HepG2 (cell line): ENCODE measurements around the gene DDX19B. TPM values are rescaled to one million over a fixed set of nuclear protein-coding genes. Genes with fewer than 3 reads are reported as not detected.
A peak's percentile ranks its signal among the peaks of the same experiment; 100 is the strongest.

Source experiments
- ATM ChIP-seq: fragments of 450-650 bp; IDR thresholded peaks from 2 replicates; pipeline ENCODE4 v1.7.1; 2017; ENCODE audit warnings: mild to moderate bottlenecking, borderline replicate concordance
- CEBPG ChIP-seq: IDR thresholded peaks from 2 replicates; pipeline ENCODE4 v1.6.1; 2016
- DPF2 ChIP-seq: sonication (generic); formaldehyde crosslinking; IDR thresholded peaks from 2 replicates; pipeline ENCODE4 v1.4.0; 2020; ENCODE audit warnings: mild to moderate bottlenecking, low read depth, missing genetic modification reagents, borderline replicate concordance
- FOXP1 ChIP-seq, 2 experiments: fragments of 450-650 bp in 1 of 2; IDR thresholded peaks; 2 replicates each; pipeline ENCODE4 v1.6.1; 2017 to 2018; ENCODE audit warnings: antibody characterized with exemption in 1 of 2
- HES4 ChIP-seq: sonication (generic); formaldehyde crosslinking; IDR thresholded peaks from 2 replicates; pipeline ENCODE4 v1.9.0; 2021; ENCODE audit warnings: mild to moderate bottlenecking, missing genetic modification reagents, borderline replicate concordance
- MEIS1 ChIP-seq: sonication (generic); formaldehyde crosslinking; IDR thresholded peaks from 2 replicates; pipeline ENCODE4 v1.9.0; 2021; ENCODE audit warnings: mild to moderate bottlenecking, missing genetic modification reagents, moderate library complexity, borderline replicate concordance
- ONECUT2 ChIP-seq: sonication (generic); formaldehyde crosslinking; IDR thresholded peaks from 2 replicates; pipeline ENCODE4 v1.4.0; 2020; ENCODE audit warnings: missing genetic modification reagents
- REL ChIP-seq: sonication (generic); formaldehyde crosslinking; conservative IDR thresholded peaks from 2 replicates; pipeline ENCODE4 v1.8.0; 2022; ENCODE audit warnings: mild to moderate bottlenecking, missing genetic modification reagents, moderate library complexity
- SAFB2 ChIP-seq: sonication (generic); formaldehyde crosslinking; IDR thresholded peaks from 2 replicates; pipeline ENCODE4 v1.5.1; 2020; ENCODE audit warnings: missing genetic modification reagents, low read depth, mild to moderate bottlenecking, borderline replicate concordance
- SOX13 ChIP-seq, 3 experiments: fragments of 450-650 bp in 1 of 3; sonication (generic) in 1 of 3; formaldehyde crosslinking in 1 of 3; IDR thresholded peaks in 2 of 3; conservative IDR thresholded peaks in 1 of 3; 2 replicates each; pipeline versions ENCODE4 v1.5.0 to v1.6.1; 2016 to 2020; ENCODE audit warnings: antibody characterized with exemption in 1 of 3, mild to moderate bottlenecking in 1 of 3, missing compliant biosample characterization in 1 of 3, missing genetic modification reagents in 1 of 3, moderate library complexity in 1 of 3
- SP5 ChIP-seq: IDR thresholded peaks from 2 replicates; pipeline ENCODE4 v1.6.1; 2016; ENCODE audit warnings: low read depth, borderline replicate concordance
- TEAD3 ChIP-seq: optimal IDR thresholded peaks from 2 replicates; pipeline ENCODE3; 2016; ENCODE audit warnings: borderline replicate concordance
- ZBTB42 ChIP-seq: sonication (generic); formaldehyde crosslinking; IDR thresholded peaks from 2 replicates; pipeline ENCODE4 v1.5.0; 2020; ENCODE audit warnings: mild to moderate bottlenecking, missing genetic modification reagents
- ZNF24 ChIP-seq: fragments of 450-650 bp; IDR thresholded peaks from 2 replicates; pipeline ENCODE4 v1.6.1; 2017; ENCODE audit warnings: antibody characterized with exemption, mild to moderate bottlenecking
- ZNF343 ChIP-seq: sonication (generic); formaldehyde crosslinking; IDR thresholded peaks from 2 replicates; pipeline ENCODE4 v1.4.0; 2020; ENCODE audit warnings: mild to moderate bottlenecking, missing genetic modification reagents
- ZNF451 ChIP-seq: sonication (generic); formaldehyde crosslinking; IDR thresholded peaks from 2 replicates; pipeline ENCODE4 v1.5.0; 2020; ENCODE audit warnings: mild to moderate bottlenecking, missing genetic modification reagents
- ZNF598 ChIP-seq: sonication (generic); formaldehyde crosslinking; IDR thresholded peaks from 2 replicates; pipeline ENCODE4 v1.5.1; 2020; ENCODE audit warnings: mild to moderate bottlenecking, missing genetic modification reagents, borderline replicate concordance
- polyA plus RNA-seq, 8 experiments: library from polyadenylated mRNA; depleted of rRNA in 3 of 8; stranded (reverse) in 7 of 8; unstranded in 1 of 8; fragments of >200 nt; fragmentation: Illumina TruSeq in 4 of 8; extraction: Trizol in 4 of 8; gene quantifications; 2 replicates each; pipeline versions ENCODE4 v1.2.1 to v1.2.3, GENCODE V29; 2011 to 2016; ENCODE audit warnings: low read depth in 4 of 8, missing spikeins in 1 of 8, mixed read lengths in 1 of 8; ENCODE audit not compliant: insufficient read depth in 1 of 8
- total RNA-seq, 5 experiments: library from RNA; depleted of rRNA; stranded (reverse); fragments of >200 nt; fragmentation: Illumina TruSeq; extraction: Trizol; gene quantifications; 2 replicates each; pipeline ENCODE4 v1.2.3, GENCODE V29; 2016; ENCODE audit warnings: low read depth in 1 of 5
- TF ChIP-seq, protein P1 (sequence below): sonication (generic); formaldehyde crosslinking; IDR thresholded peaks from 2 replicates; pipeline ENCODE4 v1.8.0; 2023; ENCODE audit warnings: mild to moderate bottlenecking, missing genetic modification reagents
- TF ChIP-seq, protein P2 (sequence below): sonication (generic); formaldehyde crosslinking; IDR thresholded peaks from 2 replicates; pipeline ENCODE4 v1.4.0; 2020; ENCODE audit warnings: mild to moderate bottlenecking, missing genetic modification reagents
- TF ChIP-seq, protein P3 (sequence below): sonication (generic); formaldehyde crosslinking; IDR thresholded peaks from 2 replicates; pipeline ENCODE4 v1.5.1; 2020; ENCODE audit warnings: mild to moderate bottlenecking, missing genetic modification reagents
- TF ChIP-seq, protein P4 (sequence below): sonication (generic); formaldehyde crosslinking; IDR thresholded peaks from 2 replicates; pipeline ENCODE4 v1.8.1; 2023; ENCODE audit warnings: mild to moderate bottlenecking, missing genetic modification reagents
- TF ChIP-seq, protein P5 (sequence below): sonication (generic); formaldehyde crosslinking; IDR thresholded peaks from 2 replicates; pipeline ENCODE4 v1.4.0; 2020; ENCODE audit warnings: missing genetic modification reagents, mild to moderate bottlenecking, borderline replicate concordance

DDX19B gene
- total and polyA plus RNA-seq, 2 of the 13 experiments (the other 11 are each of a cell fraction or from before 2014, with no cell fraction given) = 36.2 to 40.0 TPM

DNA sequence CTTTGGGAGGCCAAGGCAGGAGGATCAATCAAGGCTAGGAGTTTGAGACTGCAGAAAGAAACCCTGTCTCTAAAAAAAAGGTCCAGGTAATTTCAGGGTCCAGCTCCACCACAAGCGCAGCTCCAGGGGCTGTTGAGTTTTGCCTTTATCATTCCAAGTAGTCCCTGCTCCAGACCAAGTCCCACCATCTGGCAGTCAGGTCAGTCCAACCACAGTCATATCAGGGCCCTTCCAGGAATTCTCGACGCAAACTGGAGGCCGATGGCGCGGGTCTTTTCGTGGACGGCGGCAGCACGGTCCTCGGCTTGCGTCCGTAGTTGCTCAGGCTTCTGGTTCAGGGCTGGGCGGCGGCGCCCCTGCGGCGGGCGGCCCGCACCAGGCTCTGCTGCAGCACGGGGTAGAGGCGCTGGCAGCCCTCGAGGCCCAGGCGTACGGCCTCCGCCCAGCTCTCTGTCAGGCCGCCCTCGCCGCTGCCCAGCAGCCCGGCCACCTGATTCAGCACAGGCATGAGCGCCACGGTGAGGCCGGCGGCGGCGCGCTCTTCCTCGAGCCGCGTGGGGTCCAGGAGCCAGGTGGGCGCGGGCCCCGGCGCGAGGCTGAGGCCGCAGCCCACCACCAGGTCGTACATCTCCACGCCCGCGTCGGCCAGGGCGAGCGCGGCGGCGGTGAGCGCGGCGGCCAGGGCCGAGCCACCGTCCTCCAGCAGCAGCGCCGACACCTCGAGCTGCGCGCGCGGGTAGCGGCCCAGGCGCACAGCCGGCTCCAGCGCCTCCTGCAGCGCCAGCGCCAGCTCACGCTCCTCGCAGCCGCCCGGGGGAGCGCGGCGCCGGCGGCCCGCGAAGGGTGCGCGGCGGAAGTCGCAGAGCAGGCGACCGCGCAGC, 48.0 kb upstream of the DDX19B start (continued):
- peak; percentile 91; the same call in 1 of the 2 replicates for TF ChIP-seq HES4 (CRISPR knock-in tag)
- 0 out of 2 replicates have a peak, but pooled peaks have one; percentile 45 for TF ChIP-seq SAFB2 (CRISPR knock-in tag)
- TF ChIP-seq, protein P1, sequence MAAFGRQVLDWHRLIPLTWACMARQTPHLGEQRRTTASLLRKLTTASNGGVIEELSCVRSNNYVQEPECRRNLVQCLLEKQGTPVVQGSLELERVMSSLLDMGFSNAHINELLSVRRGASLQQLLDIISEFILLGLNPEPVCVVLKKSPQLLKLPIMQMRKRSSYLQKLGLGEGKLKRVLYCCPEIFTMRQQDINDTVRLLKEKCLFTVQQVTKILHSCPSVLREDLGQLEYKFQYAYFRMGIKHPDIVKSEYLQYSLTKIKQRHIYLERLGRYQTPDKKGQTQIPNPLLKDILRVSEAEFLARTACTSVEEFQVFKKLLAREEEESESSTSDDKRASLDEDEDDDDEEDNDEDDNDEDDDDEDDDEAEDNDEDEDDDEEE (CRISPR knock-in tag) = peak; percentile 88
- no peak for TF ChIP-seq FOXP1 (IDR thresholded peaks at IDR 0.05)
- TF ChIP-seq FOXP1 (CRISPR knock-in tag; IDR thresholded peaks at IDR 0.05) = no peak
- TF ChIP-seq, protein P2, sequence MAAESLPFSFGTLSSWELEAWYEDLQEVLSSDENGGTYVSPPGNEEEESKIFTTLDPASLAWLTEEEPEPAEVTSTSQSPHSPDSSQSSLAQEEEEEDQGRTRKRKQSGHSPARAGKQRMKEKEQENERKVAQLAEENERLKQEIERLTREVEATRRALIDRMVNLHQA = no peak
- no peak for TF ChIP-seq CEBPG
- TF ChIP-seq ONECUT2 (CRISPR knock-in tag) = 0 out of 2 replicates have a peak, but pooled peaks have one; percentile 19
- TF ChIP-seq REL = peak; percentile 72; the same call in 1 of the 2 replicates
- no peak; the same call in none of the 2 replicates for TF ChIP-seq ZNF451
- TF ChIP-seq, protein P3, sequence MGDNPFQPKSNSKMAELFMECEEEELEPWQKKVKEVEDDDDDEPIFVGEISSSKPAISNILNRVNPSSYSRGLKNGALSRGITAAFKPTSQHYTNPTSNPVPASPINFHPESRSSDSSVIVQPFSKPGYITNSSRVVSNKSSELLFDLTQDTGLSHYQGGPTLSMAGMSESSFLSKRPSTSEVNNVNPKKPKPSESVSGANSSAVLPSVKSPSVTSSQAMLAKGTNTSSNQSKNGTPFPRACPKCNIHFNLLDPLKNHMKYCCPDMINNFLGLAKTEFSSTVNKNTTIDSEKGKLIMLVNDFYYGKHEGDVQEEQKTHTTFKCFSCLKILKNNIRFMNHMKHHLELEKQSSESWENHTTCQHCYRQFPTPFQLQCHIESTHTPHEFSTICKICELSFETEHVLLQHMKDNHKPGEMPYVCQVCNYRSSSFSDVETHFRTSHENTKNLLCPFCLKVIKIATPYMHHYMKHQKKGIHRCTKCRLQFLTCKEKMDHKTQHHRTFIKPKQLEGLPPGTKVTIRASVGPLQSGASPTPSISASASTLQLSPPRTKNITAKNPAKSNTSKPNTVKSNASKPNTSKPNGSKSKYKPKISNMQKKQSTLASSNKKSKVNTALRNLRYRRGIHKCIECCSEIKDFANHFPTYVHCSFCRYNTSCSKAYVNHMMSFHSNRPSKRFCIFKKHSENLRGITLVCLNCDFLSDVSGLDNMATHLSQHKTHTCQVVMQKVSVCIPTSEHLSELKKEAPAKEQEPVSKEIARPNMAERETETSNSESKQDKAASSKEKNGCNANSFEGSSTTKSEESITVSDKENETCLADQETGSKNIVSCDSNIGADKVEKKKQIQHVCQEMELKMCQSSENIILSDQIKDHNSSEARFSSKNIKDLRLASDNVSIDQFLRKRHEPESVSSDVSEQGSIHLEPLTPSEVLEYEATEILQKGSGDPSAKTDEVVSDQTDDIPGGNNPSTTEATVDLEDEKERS (CRISPR knock-in tag) = no peak
- TF ChIP-seq DPF2 (CRISPR knock-in tag) = 0 out of 2 replicates have a peak, but pooled peaks have one; percentile 30
- TF ChIP-seq SP5 = no peak
- TF ChIP-seq MEIS1 = peak; percentile 34
- TF ChIP-seq ATM = no peak
- TF ChIP-seq ZNF598 (CRISPR knock-in tag) = 0 out of 2 replicates have a peak, but pooled peaks have one; percentile 71
- TF ChIP-seq SOX13 (IDR thresholded peaks at IDR 0.05) = no peak
- 0 out of 4 replicates have a peak, but pooled peaks of 1 of the 2 experiments have one; percentile 16 for TF ChIP-seq SOX13 (CRISPR knock-in tag; conservative IDR thresholded peaks at IDR 0.05 in 1 of 2, IDR thresholded peaks at IDR 0.05 in 1 of 2)
- 0 out of 2 replicates have a peak, but pooled peaks have one; percentile 45 for TF ChIP-seq ZBTB42 (CRISPR knock-in tag)
- TF ChIP-seq, protein P4, sequence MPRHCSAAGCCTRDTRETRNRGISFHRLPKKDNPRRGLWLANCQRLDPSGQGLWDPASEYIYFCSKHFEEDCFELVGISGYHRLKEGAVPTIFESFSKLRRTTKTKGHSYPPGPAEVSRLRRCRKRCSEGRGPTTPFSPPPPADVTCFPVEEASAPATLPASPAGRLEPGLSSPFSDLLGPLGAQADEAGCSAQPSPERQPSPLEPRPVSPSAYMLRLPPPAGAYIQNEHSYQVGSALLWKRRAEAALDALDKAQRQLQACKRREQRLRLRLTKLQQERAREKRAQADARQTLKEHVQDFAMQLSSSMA = no peak; the same call in 1 of the 2 replicates
- no peak for TF ChIP-seq ZNF343 (CRISPR knock-in tag)
- TF ChIP-seq, protein P5, sequence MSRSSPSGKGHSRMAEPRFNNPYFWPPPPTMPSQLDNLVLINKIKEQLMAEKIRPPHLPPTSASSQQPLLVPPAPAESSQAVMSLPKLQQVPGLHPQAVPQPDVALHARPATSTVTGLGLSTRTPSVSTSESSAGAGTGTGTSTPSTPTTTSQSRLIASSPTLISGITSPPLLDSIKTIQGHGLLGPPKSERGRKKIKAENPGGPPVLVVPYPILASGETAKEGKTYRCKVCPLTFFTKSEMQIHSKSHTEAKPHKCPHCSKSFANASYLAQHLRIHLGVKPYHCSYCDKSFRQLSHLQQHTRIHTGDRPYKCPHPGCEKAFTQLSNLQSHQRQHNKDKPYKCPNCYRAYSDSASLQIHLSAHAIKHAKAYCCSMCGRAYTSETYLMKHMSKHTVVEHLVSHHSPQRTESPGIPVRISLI (CRISPR knock-in tag) = 0 out of 2 replicates have a peak, but pooled peaks have one; percentile 18
- TF ChIP-seq TEAD3 (CRISPR knock-in tag) = no peak
- no peak for TF ChIP-seq ZNF24
